Stimulated activated naive CD8-positive, alpha-beta T cell treated with anti-CD3 and anti-CD28 coated beads, Interleukin-15, amount 100 ng/mL, for 72 hours (primary cell): Measurements from ENCODE around the gene AUTS2.
A peak's percentile ranks its signal among the peaks of the same experiment; 100 is the strongest.

Experiments used
- ATAC-seq: fragments of 150-1000 bp; cut with Tn5 transposase; 2 replicates; pipeline ENCODE4 v1.10.0; 2021; ENCODE audit warnings: mild to moderate bottlenecking, moderate library complexity
- DNase-seq, 2 donors: peaks; one replicate each; pipeline ENCODE4 v3.0.0; 2021 to 2022
- H3K27ac Mint-ChIP-seq, 2 donors: one replicate each; pipeline ENCODE4 v1.8.0; 2022; ENCODE audit warnings: mild to moderate bottlenecking in 2 of 2, mixed read lengths in 2 of 2, moderate library complexity in 2 of 2
- H3K27me3 Mint-ChIP-seq: one replicate; pipeline ENCODE4 v1.8.0; 2022; ENCODE audit warnings: mixed read lengths
- H3K4me1 Mint-ChIP-seq: one replicate; pipeline ENCODE4 v1.8.0; 2022; ENCODE audit warnings: mild to moderate bottlenecking, mixed read lengths
- H3K4me3 Mint-ChIP-seq, 2 donors: one replicate each; pipeline ENCODE4 v1.8.0; 2022; ENCODE audit warnings: mild to moderate bottlenecking in 2 of 2, mixed read lengths in 2 of 2, moderate library complexity in 1 of 2
- H3K9me3 Mint-ChIP-seq, 2 donors: one replicate each; pipeline ENCODE4 v1.8.0; 2022; ENCODE audit warnings: mixed read lengths in 2 of 2

The AUTS2 gene

GRCh38 chr7:70459546-70459945 lies 861.3 kb downstream of the AUTS2 start:
- Mint-ChIP-seq H3K9me3 (no peaks in the 10 kb centered on the region), H3K4me3 (no peak overlapping the region), H3K4me1 (peaks cover 25% of the 10 kb centered on the region), H3K27ac (no peak overlapping the region), H3K27me3 (no peaks in the 10 kb centered on the region)
- no peak for DNase-seq
- ATAC-seq: no peak

DNA sequence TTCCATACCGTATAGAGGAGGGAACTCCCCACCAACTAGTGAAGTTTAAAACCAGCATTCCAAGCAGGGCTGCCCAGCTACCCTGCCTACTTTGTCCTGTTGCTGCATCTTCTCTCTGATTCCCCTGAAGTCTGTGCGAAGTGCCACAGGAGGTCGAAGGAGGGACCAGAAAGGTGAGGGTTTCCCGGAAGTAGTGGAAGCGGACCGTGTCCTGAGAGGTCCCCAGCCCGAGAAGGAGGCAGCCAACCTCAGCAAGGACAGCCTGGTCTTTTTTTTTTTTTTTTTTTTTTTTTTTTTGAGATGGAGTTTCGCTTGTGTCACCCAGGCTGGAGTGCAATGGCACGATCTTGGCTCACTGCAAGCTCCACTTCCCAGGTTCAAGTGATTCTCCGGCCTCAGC lies 861.8 kb downstream of the AUTS2 start:
- H3K9me3 Mint-ChIP-seq: no peaks in the 10 kb centered on the region
- ATAC-seq: no peak

GRCh38 chr7:70460562-70460961 lies 862.3 kb downstream of the AUTS2 start:
- Mint-ChIP-seq H3K4me1 (peaks cover 25% of the 10 kb centered on the region), H3K27ac (no peak overlapping the region), H3K9me3 (no peaks in the 10 kb centered on the region), H3K4me3 (no peak overlapping the region), H3K27me3 (no peaks in the 10 kb centered on the region)
- ATAC-seq (no peak), DNase-seq (no peak)

More for the DNA sequence above, 861.8 kb downstream of the AUTS2 start:
- Mint-ChIP-seq H3K4me1 (peaks cover 25% of the 10 kb centered on the region), H3K27ac (no peak overlapping the region), H3K4me3 (no peak overlapping the region), H3K27me3 (no peaks in the 10 kb centered on the region)
- DNase-seq: no peak

GRCh38 chr7:70463352-70463938 lies 865.2 kb downstream of the AUTS2 start:
- no peaks in the 10 kb centered on the region for H3K9me3 Mint-ChIP-seq
- no peak for ATAC-seq
- no peaks in the 10 kb centered on the region for H3K27me3 Mint-ChIP-seq

DNA sequence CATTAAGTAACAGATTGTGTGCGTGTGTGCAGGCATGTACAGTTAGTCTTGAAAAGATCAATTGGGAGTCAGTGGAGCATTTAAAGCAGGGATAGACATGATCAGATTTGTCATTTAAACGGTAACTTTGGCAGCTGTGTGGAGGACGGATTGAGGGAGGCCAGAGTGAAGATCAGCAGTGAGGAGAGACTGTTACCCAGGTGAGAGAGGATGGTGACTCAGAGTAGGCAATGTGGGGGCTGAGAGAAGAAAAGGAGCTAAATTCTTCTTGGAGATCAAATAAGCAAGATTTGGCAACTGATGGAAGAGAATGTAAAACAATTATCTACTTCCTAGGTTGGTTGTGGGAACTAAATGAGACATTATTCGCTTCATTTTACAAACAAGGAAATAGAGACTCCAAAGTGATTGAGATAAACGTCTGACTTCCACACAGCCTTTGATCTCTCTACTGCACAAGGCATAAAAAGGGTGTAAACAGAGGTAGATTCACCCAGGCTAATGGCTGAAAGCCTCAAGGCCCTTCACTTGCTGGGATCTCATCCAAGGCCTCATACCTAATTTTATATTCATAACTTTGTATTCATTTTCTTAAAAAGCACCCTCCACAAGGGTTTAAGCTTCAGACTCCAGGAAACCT lies 868.6 kb downstream of the AUTS2 start:
- Mint-ChIP-seq H3K4me1 (no peaks in the 10 kb centered on the region), H3K27me3 (no peaks in the 10 kb centered on the region), H3K4me3 (no peak overlapping the region), H3K9me3 (no peaks in the 10 kb centered on the region), H3K27ac (peak overlapping the region in 1 of 2 donors; percentile 0)
- DNase-seq: no peak
- ATAC-seq: no peak

More at GRCh38 chr7:70463352-70463938, 865.2 kb downstream of the AUTS2 start:
- no peak overlapping the region for H3K27ac Mint-ChIP-seq
- no peak overlapping the region for H3K4me3 Mint-ChIP-seq
- no peak for DNase-seq
- H3K4me1 Mint-ChIP-seq: peaks cover 3% of the 10 kb centered on the region

- Mint-ChIP-seq H3K4me3 (no peak overlapping the region), H3K27me3 (no peaks in the 10 kb centered on the region), H3K4me1 (no peaks in the 10 kb centered on the region), H3K9me3 (no peaks in the 10 kb centered on the region), H3K27ac (no peak overlapping the region)
- DNase-seq (no peak), ATAC-seq (no peak)
Observed at GRCh38 chr7:70470746-70471145, 872.5 kb downstream of the AUTS2 start.

DNA sequence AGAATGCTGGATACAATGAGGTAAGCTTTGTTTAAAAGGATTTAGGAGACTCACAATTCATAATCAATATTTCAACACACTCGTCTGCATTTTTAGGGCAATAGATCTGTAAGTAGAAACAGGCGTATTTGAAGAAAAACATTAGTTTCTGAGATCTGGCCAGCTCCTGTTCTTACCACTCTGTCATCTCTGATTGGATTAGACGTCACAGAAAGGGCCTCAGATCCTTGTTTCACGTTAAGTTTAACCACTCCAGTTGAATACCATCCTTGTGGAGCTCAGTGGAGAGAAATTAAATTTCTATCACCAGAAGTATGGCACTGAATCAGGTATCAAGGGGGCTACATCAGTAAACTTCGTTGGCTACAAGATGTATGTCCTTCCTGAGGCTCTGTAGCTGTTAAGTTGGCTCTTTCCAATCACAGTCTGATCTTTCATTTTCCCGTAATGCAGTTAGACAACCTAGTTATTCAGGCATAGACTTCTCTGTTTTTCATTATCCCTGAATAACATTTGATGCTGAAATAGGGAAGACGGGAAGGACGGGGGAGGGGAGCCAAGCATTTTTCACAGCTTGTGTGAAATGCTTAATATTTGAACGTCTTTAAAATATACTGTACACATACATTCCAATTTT lies 874.4 kb downstream of the AUTS2 start:
- DNase-seq (no peak), ATAC-seq (no peak)
- Mint-ChIP-seq H3K4me3 (no peak overlapping the region), H3K4me1 (no peaks in the 10 kb centered on the region), H3K9me3 (no peaks in the 10 kb centered on the region), H3K27me3 (no peaks in the 10 kb centered on the region), H3K27ac (no peak overlapping the region)

DNA sequence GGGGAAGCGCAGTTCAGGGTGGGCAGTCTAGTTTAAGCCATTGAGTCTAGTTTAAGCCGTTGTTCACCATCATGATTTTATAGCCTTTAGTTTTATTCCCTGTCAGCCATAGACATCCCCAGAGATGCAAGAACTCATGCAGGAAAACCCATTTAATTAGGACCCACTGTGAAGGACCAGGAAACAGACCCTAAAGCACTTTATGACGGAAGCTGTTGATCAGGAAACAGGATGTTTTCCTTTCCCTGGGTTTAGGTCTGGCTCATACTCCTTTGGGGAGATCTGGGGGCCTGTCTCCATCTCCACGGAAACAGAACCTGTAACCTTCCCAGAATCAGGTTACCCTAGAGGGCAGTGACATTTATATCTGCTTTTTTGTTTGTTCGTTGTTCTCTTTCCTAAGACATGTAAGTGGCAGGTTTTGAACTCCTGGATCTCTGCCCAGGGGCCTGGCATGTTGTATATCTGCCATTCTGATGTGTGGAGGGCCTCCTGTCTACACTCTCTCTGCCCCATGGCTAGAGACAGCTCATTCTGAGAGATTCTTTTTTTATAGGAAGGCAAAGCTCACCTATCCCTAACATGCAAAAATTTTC lies 876.5 kb downstream of the AUTS2 start:
- H3K27ac Mint-ChIP-seq: no peak overlapping the region
- H3K4me3 Mint-ChIP-seq: no peak overlapping the region
- no peaks in the 10 kb centered on the region for H3K27me3 Mint-ChIP-seq
- H3K9me3 Mint-ChIP-seq: no peaks in the 10 kb centered on the region
- ATAC-seq: no peak
- no peak for DNase-seq
- no peaks in the 10 kb centered on the region for H3K4me1 Mint-ChIP-seq

DNA sequence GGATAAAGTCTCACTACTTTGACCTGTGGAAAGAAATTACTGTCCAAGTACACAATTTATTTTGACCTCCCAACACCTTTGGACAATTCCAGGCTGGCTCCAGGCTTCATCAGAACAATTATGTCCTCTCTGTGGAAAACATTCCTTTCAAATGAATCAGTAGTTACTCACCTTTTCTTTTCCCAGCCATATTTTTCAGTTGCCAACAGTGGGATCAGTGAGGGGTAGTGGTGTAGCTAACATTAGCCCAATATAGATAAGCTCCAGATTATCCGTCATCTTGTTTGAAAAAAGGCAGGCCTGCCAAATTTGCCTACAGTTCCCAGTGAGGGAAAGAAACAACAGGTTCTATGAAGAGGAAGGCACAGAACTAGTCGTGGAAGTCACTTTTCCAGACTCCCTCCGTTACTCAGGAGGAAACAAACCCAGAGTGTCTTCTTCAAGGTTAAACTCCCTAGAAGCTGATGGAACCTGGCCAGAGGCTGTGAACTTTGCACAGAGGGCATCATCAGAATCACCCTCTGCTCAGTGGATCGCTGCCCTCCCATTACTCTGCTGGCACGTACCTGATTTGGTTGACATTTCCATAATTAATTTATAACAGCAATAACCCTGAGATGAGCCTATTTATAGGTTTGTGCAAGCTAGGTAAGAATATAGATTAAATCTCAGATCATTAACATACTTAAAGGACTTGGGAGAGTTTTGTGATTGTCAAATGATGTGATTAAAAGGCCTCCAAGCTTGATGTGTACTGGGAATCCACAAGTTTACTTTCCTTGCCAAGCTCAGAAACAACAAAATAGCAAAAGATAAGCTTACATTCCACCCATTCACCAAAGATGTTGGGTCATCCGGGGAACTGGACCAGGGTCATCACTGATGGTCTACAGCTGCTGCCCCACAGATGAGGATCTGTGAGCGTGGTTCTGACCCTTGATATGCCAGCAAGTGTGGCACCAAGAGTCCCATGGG lies 879.0 kb downstream of the AUTS2 start:
- ATAC-seq: no peak
- H3K27me3 Mint-ChIP-seq: no peaks in the 10 kb centered on the region

DNA sequence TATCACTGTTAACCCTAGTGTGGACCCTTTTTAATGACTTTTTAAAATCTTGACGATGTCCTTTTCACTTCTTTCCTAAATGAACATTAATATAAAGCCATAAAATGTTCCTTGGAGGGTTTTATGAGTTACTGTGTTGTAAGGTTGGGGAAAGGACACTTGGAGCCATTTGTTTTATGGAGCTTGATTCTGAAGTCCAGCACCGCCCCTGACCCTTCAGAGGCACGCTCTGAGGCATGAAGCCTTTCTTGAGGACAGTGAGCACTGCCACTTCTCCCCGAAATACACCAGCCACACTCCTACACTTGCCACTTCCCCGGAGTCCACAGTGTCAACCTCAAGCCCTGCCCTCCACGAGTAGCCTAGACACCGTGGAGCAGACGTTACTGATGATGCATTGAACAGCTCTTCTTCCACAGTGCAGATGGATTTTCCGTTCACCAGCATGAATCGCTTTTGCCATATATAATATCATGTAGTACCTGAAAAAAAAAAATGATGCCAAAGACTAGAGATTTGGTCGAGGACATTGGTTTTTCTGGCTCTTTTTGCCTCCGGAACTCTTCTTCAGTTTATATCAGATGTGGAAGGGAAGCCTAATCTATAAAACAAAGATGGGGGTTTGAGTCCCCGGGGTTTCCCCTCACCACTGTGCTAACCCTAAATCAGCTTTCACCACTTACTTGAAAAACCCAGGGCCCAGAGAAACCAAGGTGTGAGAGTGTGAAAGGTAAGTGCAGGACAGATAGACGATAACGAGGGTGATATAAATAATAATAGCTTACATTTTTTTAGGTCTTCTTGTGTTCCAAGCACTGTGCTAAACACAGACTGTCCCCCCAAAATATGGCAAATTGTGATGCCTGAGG lies 881.1 kb downstream of the AUTS2 start:
- Mint-ChIP-seq H3K27me3 (no peaks in the 10 kb centered on the region), H3K9me3 (no peaks in the 10 kb centered on the region), H3K4me1 (no peaks in the 10 kb centered on the region), H3K27ac (no peak overlapping the region), H3K4me3 (no peak overlapping the region)
- no peak for ATAC-seq
- DNase-seq: no peak

More for the DNA sequence above, 879.0 kb downstream of the AUTS2 start:
- no peak overlapping the region for H3K27ac Mint-ChIP-seq
- no peaks in the 10 kb centered on the region for H3K9me3 Mint-ChIP-seq
- no peak overlapping the region for H3K4me3 Mint-ChIP-seq
- no peaks in the 10 kb centered on the region for H3K4me1 Mint-ChIP-seq
- DNase-seq: no peak

DNA sequence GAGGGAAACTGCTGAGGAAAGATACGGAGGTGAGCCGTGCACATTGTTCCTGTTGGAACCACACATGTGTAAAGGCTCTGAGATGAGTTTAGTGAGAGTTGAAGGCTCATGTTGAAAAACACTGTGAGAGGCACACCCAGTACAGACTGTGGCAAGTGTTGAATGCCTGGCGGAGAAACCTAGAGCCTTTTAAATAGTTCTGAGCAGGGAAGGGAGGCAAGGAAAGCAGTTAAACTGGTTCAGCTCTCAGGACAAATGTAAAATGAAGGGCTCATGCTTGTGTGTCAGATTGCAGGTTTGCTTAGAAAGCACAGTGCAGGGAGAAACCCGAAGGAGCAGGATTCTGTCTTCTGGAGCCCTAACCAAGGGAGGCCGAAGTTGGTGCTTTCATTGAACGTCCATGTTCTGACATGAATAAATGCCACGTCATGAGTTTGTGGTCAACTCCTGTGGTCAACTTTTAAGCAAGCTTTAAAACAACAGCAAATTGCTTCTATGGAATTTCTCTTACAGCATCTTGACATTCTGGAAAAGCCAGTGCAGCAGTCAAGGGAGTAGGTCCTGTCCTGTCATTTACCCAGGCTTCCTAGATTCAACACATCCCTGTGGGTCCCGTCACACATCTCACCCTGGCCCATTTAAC lies 882.8 kb downstream of the AUTS2 start:
- H3K4me3 Mint-ChIP-seq: no peak overlapping the region
- no peak for DNase-seq
- no peaks in the 10 kb centered on the region for H3K4me1 Mint-ChIP-seq
- H3K27me3 Mint-ChIP-seq: no peaks in the 10 kb centered on the region
- no peaks in the 10 kb centered on the region for H3K9me3 Mint-ChIP-seq
- no peak overlapping the region for H3K27ac Mint-ChIP-seq
- no peak for ATAC-seq

DNA sequence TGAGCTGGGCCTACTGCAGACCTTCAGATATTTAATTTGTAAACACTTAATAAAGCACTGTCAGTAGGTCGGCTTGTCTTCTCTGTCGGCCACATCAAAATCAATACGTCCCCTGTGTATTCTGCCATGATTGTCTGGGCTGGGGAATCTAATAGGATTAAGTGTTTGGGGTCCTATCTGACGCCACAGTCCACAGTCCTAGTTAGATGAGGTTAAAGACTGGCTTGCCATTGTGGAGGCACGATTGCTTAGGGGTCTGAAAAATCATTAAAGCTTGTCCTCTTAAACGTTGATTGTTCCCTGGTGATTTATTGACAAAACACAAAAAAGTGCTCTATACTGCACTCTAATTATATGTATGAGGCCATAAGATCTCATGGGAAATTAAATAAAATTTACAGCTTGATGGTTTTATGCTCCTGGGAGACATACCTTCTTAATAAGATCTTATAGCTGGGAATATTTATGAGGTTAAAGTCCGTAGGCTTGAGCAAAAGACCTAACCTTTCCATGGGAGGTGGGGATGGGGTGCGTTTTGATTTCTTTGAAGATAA lies 883.4 kb downstream of the AUTS2 start:
- no peak overlapping the region for H3K27ac Mint-ChIP-seq
- DNase-seq (no peak), ATAC-seq (no peak)
- H3K4me1 Mint-ChIP-seq: no peaks in the 10 kb centered on the region
- H3K27me3 Mint-ChIP-seq: no peaks in the 10 kb centered on the region
- H3K4me3 Mint-ChIP-seq: no peak overlapping the region
- no peaks in the 10 kb centered on the region for H3K9me3 Mint-ChIP-seq

DNA sequence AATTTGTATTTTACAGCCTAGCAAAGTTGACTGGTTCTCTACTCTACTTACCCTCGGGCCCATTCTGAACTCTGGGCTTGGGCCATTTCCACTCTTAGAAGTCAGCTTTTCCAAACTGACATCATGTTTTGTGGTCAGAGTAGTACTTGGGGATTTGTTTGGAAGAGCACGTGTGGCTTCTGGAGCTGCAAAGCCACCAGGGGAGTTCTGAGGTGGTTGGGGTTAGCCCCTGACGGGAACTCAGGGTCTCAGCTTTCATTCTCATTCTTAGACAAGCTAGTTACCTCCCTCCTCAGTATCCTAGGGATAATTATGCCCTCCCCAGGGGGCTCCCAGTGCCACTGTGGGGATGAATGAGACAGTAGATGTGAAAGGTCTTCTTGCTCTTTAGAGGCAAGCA lies 886.0 kb downstream of the AUTS2 start:
- no peak overlapping the region for H3K4me3 Mint-ChIP-seq
- H3K9me3 Mint-ChIP-seq: no peaks in the 10 kb centered on the region
- ATAC-seq (no peak), DNase-seq (no peak)
- no peak overlapping the region for H3K27ac Mint-ChIP-seq
- no peaks in the 10 kb centered on the region for H3K27me3 Mint-ChIP-seq
- H3K4me1 Mint-ChIP-seq: no peaks in the 10 kb centered on the region

GRCh38 chr7:70486977-70487376 lies 888.7 kb downstream of the AUTS2 start:
- no peaks in the 10 kb centered on the region for H3K4me1 Mint-ChIP-seq
- no peak for DNase-seq
- H3K27ac Mint-ChIP-seq: no peak overlapping the region
- no peaks in the 10 kb centered on the region for H3K9me3 Mint-ChIP-seq
- no peak overlapping the region for H3K4me3 Mint-ChIP-seq
- ATAC-seq: no peak
- H3K27me3 Mint-ChIP-seq: no peaks in the 10 kb centered on the region
